GM12878 (cell line): ENCODE results near the gene HAUS6.

ENCODE experiments used
- EZH2 ChIP-seq: IDR thresholded peaks from 2 replicates; pipeline ENCODE4 v1.6.1; 2012; ENCODE audit warnings: low read depth, mild to moderate bottlenecking, control low read depth, inconsistent platforms, low read length, borderline replicate concordance; ENCODE audit not compliant: control insufficient read depth
- FOXM1 ChIP-seq: IDR thresholded peaks from 2 replicates; pipeline ENCODE4 v1.6.1; 2012; ENCODE audit warnings: low read depth, mild to moderate bottlenecking, inconsistent platforms, low read length, moderate library complexity
- MXI1 ChIP-seq: fragments of 150-350 bp; IDR thresholded peaks from 2 replicates; pipeline ENCODE4 v1.6.1; 2011; ENCODE audit warnings: low read depth, mild to moderate bottlenecking, inconsistent platforms, low read length, improper control_type of control experiment
- NFIC ChIP-seq: IDR thresholded peaks from 2 replicates; pipeline ENCODE4 v1.6.1; 2012; ENCODE audit warnings: low read depth, mild to moderate bottlenecking, inconsistent platforms, low read length, moderate library complexity
- POLR2AphosphoS5 ChIP-seq: IDR thresholded peaks from 2 replicates; pipeline ENCODE4 v1.6.1; 2011; ENCODE audit warnings: mild to moderate bottlenecking, low read length, inconsistent platforms
- RAD21 ChIP-seq: IDR thresholded peaks from 2 replicates; pipeline ENCODE4 v1.6.1; 2011; ENCODE audit warnings: mild to moderate bottlenecking, low read depth, low read length, moderate library complexity; ENCODE audit not compliant: insufficient read depth
- RFX5 ChIP-seq: IDR thresholded peaks from 2 replicates; pipeline ENCODE4 v1.6.1; 2011; ENCODE audit warnings: low read depth, low read length, improper control_type of control experiment
- SIN3A ChIP-seq: IDR thresholded peaks from 2 replicates; pipeline ENCODE4 v1.6.1; 2012; ENCODE audit warnings: low read depth, low read length, improper control_type of control experiment
- TAF1 ChIP-seq: IDR thresholded peaks from 2 replicates; pipeline ENCODE4 v1.6.1; 2011; ENCODE audit warnings: mild to moderate bottlenecking, low read depth, low read length, borderline replicate concordance
- USF2 ChIP-seq: IDR thresholded peaks from 2 replicates; pipeline ENCODE4 v1.6.1; 2011; ENCODE audit warnings: low read depth, low read length, improper control_type of control experiment, borderline replicate concordance
- TF ChIP-seq, protein P1 (sequence below): IDR thresholded peaks from 2 replicates; pipeline ENCODE4 v1.6.1; 2012; ENCODE audit warnings: low read depth, low read length, improper control_type of control experiment
- TF ChIP-seq, protein P2 (sequence below), 3 experiments: IDR thresholded peaks in 2 of 3; conservative IDR thresholded peaks in 1 of 3; 2 replicates each; pipeline ENCODE4 v1.5.1; 2011; ENCODE audit warnings: low read depth in 3 of 3, low read length in 3 of 3, mild to moderate bottlenecking in 3 of 3, control low read depth in 2 of 3, moderate library complexity in 2 of 3, inconsistent platforms in 1 of 3, mixed read lengths in 1 of 3; ENCODE audit not compliant: control insufficient read depth in 2 of 3, insufficient read depth in 1 of 3; ENCODE audit errors: extremely low read depth in 1 of 3

DNA sequence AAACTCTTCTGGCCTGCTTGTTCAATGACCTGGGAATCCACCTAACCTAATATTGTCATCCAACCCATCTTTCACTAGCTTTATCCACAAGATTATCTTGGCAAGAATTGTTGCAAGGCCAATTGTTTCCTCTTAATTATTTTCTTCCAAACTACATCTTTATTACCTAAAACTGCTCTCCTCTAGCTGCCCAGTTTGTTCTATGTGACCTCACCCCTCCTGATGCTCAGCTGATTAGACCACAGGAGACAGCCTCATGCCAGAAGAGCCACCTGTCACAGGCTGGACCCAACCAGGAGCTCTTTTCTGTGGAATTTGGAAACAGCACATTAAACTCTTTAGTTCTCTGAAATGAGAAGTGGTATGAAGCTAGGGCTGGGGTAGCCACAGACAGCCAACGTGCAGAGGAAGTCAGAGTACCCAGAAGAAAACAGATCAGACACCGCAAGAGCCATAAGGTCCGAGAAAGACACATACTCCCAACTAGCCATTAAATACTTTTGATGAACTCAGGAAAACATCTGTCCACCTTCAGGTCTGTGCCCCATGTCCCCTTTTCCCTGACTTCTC lies 81.7 kb downstream of the HAUS6 start:
- TF ChIP-seq NFIC (no peak), RAD21 (no peak), EZH2 (no peak), FOXM1 (no peak), MXI1 (no peak), USF2 (no peak), RFX5 (no peak), TAF1 (no peak), SIN3A (no peak), POLR2AphosphoS5 (no peak)
- TF ChIP-seq, protein P1, sequence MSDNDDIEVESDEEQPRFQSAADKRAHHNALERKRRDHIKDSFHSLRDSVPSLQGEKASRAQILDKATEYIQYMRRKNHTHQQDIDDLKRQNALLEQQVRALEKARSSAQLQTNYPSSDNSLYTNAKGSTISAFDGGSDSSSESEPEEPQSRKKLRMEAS, result no peak
- TF ChIP-seq, protein P2, sequence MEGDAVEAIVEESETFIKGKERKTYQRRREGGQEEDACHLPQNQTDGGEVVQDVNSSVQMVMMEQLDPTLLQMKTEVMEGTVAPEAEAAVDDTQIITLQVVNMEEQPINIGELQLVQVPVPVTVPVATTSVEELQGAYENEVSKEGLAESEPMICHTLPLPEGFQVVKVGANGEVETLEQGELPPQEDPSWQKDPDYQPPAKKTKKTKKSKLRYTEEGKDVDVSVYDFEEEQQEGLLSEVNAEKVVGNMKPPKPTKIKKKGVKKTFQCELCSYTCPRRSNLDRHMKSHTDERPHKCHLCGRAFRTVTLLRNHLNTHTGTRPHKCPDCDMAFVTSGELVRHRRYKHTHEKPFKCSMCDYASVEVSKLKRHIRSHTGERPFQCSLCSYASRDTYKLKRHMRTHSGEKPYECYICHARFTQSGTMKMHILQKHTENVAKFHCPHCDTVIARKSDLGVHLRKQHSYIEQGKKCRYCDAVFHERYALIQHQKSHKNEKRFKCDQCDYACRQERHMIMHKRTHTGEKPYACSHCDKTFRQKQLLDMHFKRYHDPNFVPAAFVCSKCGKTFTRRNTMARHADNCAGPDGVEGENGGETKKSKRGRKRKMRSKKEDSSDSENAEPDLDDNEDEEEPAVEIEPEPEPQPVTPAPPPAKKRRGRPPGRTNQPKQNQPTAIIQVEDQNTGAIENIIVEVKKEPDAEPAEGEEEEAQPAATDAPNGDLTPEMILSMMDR (IDR thresholded peaks at IDR 0.05 in 2 of 3, conservative IDR thresholded peaks at IDR 0.05 in 1 of 3; ENCODE audit: control insufficient read depth in 2 of 3, extremely low read depth in 1 of 3, insufficient read depth in 1 of 3, low read depth in 3 of 3, low read length in 3 of 3), result no peak
